Measurements from ENCODE around the gene DNAH14.

The DNAH14 gene

GRCh38 chr1:225354906-225355305, 425.4 kb downstream of the DNAH14 start:
- Histone ChIP-seq H3K4me2 (no peak overlapping the region), H3K27me3 (ENCODE audit: insufficient read depth, low read depth) (no peaks in the 10 kb centered on the region), H3K36me3 (ENCODE audit: insufficient read depth) (no peaks in the 10 kb centered on the region), H3K79me2 (ENCODE audit: insufficient read depth, low read depth) (no peaks in the 10 kb centered on the region), H3K27ac (no peak overlapping the region), H3K4me3 (IDR thresholded peaks at IDR 0.05; ENCODE audit: insufficient read depth, low read depth, low read length) (no peak overlapping the region), H4K20me1 (ENCODE audit: insufficient read depth) (no peaks in the 10 kb centered on the region), H3K9ac (no peak overlapping the region), H2AFZ (ENCODE audit: low read depth) (no peak overlapping the region), H3K4me1 (ENCODE audit: low read depth, poor library complexity, severe bottlenecking) (no peaks in the 10 kb centered on the region)
- no peak for TF ChIP-seq CTCF (conservative IDR thresholded peaks at IDR 0.05; ENCODE audit: low read depth, low read length)

GRCh38 chr1:225355863-225356262, 426.4 kb downstream of the DNAH14 start:
- H3K4me1 ChIP-seq (ENCODE audit: low read depth, poor library complexity, severe bottlenecking) = no peaks in the 10 kb centered on the region

GRCh38 chr1:225360119-225360518, 430.6 kb downstream of the DNAH14 start:
- no peak overlapping the region for H3K4me2 ChIP-seq
- TF ChIP-seq CTCF (conservative IDR thresholded peaks at IDR 0.05; ENCODE audit: low read depth, low read length) = no peak
- H3K27me3 ChIP-seq (ENCODE audit: insufficient read depth, low read depth) = no peaks in the 10 kb centered on the region
- H3K9ac ChIP-seq = no peak overlapping the region
- no peak overlapping the region for H2AFZ ChIP-seq (ENCODE audit: low read depth)
- peaks cover 4% of the 10 kb centered on the region for H3K4me1 ChIP-seq (ENCODE audit: low read depth, poor library complexity, severe bottlenecking)
- H3K79me2 ChIP-seq (ENCODE audit: insufficient read depth, low read depth) = no peaks in the 10 kb centered on the region
- no peak overlapping the region for H3K27ac ChIP-seq
- H3K36me3 ChIP-seq (ENCODE audit: insufficient read depth) = no peaks in the 10 kb centered on the region
- H3K4me3 ChIP-seq (IDR thresholded peaks at IDR 0.05; ENCODE audit: insufficient read depth, low read depth, low read length) = no peak overlapping the region
- no peaks in the 10 kb centered on the region for H4K20me1 ChIP-seq (ENCODE audit: insufficient read depth)

More at GRCh38 chr1:225355863-225356262, 426.4 kb downstream of the DNAH14 start:
- Histone ChIP-seq H3K27ac (no peak overlapping the region), H3K27me3 (ENCODE audit: insufficient read depth, low read depth) (no peaks in the 10 kb centered on the region), H3K79me2 (ENCODE audit: insufficient read depth, low read depth) (no peaks in the 10 kb centered on the region), H2AFZ (ENCODE audit: low read depth) (no peak overlapping the region), H3K4me3 (IDR thresholded peaks at IDR 0.05; ENCODE audit: insufficient read depth, low read depth, low read length) (no peak overlapping the region), H3K9ac (no peak overlapping the region), H4K20me1 (ENCODE audit: insufficient read depth) (no peaks in the 10 kb centered on the region), H3K4me2 (no peak overlapping the region), H3K36me3 (ENCODE audit: insufficient read depth) (no peaks in the 10 kb centered on the region)
- TF ChIP-seq CTCF (conservative IDR thresholded peaks at IDR 0.05; ENCODE audit: low read depth, low read length) = no peak

GRCh38 chr1:225361176-225361575, 431.7 kb downstream of the DNAH14 start:
- no peak overlapping the region for H3K4me2 ChIP-seq
- no peak for TF ChIP-seq CTCF (conservative IDR thresholded peaks at IDR 0.05; ENCODE audit: low read depth, low read length)

More at GRCh38 chr1:225361176-225361575, 431.7 kb downstream of the DNAH14 start:
- H3K79me2 ChIP-seq (ENCODE audit: insufficient read depth, low read depth) = no peaks in the 10 kb centered on the region
- H3K9ac ChIP-seq = no peak overlapping the region
- no peak overlapping the region for H2AFZ ChIP-seq (ENCODE audit: low read depth)
- no peaks in the 10 kb centered on the region for H3K36me3 ChIP-seq (ENCODE audit: insufficient read depth)
- no peak overlapping the region for H3K27ac ChIP-seq
- H3K27me3 ChIP-seq (ENCODE audit: insufficient read depth, low read depth) = no peaks in the 10 kb centered on the region
- no peak overlapping the region for H3K4me3 ChIP-seq (IDR thresholded peaks at IDR 0.05; ENCODE audit: insufficient read depth, low read depth, low read length)
- no peaks in the 10 kb centered on the region for H4K20me1 ChIP-seq (ENCODE audit: insufficient read depth)
- peaks cover 4% of the 10 kb centered on the region for H3K4me1 ChIP-seq (ENCODE audit: low read depth, poor library complexity, severe bottlenecking)
